A673 (cell line): ENCODE measurements around the gene CIC.

ENCODE experiments used
- EZH2 ChIP-seq: fragments of 200-600 bp; sonication (generic); IDR thresholded peaks from 2 replicates; pipeline ENCODE4 v1.6.1; 2017; ENCODE audit warnings: borderline replicate concordance, low read depth, mild to moderate bottlenecking, mixed read lengths, antibody characterized with exemption, low read length; ENCODE audit not compliant: poor library complexity, severe bottlenecking
- TF ChIP-seq, protein P1 (sequence below): fragments of 300-800, 200-600 bp; sonication (generic); conservative IDR thresholded peaks from 2 replicates; pipeline ENCODE4 v1.5.1; 2017; ENCODE audit warnings: low read depth, mild to moderate bottlenecking, antibody characterized with exemption, low read length, moderate library complexity, mixed read lengths

DNA sequence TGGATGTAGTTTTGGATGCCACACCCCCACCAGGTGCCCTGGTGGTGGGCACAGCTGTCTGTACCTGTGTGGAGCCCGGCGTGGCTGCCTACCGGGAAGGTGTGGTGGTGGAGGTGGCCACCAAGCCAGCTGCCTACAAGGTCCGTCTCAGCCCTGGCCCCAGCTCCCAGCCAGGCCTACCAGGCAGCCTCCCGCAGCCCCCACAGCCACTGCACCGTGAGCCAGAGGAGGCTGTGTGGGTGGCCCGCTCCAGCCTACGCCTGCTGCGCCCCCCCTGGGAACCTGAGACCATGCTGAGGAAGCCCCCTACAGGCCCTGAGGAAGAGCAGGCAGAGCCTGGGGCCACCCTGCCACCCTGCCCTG lies 3.5 kb downstream of the CIC start:
- no peak for TF ChIP-seq EZH2
- TF ChIP-seq, protein P1, sequence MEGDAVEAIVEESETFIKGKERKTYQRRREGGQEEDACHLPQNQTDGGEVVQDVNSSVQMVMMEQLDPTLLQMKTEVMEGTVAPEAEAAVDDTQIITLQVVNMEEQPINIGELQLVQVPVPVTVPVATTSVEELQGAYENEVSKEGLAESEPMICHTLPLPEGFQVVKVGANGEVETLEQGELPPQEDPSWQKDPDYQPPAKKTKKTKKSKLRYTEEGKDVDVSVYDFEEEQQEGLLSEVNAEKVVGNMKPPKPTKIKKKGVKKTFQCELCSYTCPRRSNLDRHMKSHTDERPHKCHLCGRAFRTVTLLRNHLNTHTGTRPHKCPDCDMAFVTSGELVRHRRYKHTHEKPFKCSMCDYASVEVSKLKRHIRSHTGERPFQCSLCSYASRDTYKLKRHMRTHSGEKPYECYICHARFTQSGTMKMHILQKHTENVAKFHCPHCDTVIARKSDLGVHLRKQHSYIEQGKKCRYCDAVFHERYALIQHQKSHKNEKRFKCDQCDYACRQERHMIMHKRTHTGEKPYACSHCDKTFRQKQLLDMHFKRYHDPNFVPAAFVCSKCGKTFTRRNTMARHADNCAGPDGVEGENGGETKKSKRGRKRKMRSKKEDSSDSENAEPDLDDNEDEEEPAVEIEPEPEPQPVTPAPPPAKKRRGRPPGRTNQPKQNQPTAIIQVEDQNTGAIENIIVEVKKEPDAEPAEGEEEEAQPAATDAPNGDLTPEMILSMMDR: no peak
